HL-60/S4 treated with retinoic acid at 250 ng/mL for 4 days and 3 days (cell line): ENCODE results near the gene SRF.

Experiments used
- in situ Hi-C: fragments of 300-500 bp; cut with MboI; formaldehyde crosslinking; loops from 2 replicates; pipeline ENCODE4 v1.7.0; 2022; ENCODE audit warnings: low sequenced_read_pairs

Gene SRF

GRCh38 chr6:43181621-43181941 is 10.5 kb downstream of the SRF start:
- in situ Hi-C loops, result no loop called here

- in situ Hi-C loops, result no loop called here
Measured at GRCh38 chr6:43181942-43182860, 11.1 kb downstream of the SRF start, which contains the start of gene CUL9. CUL9 (plus strand) TSS chr6:43182196; CDS start chr6:43184311, 2,115 bp downstream.

- in situ Hi-C loops, result no loop called here
Measured at GRCh38 chr6:43183441-43183840, 12.4 kb downstream of the SRF start.

- in situ Hi-C loops, result no loop called here
Measured at GRCh38 chr6:43184268-43184985, 13.4 kb downstream of the SRF start.

- in situ Hi-C loops, result no loop called here
Measured at GRCh38 chr6:43185391-43185985, 14.4 kb downstream of the SRF start.

- in situ Hi-C loops, result no loop called here
Measured at GRCh38 chr6:43186019-43186418, 14.9 kb downstream of the SRF start.

- in situ Hi-C loops, result no loop called here
Measured at GRCh38 chr6:43186706-43187105, 15.6 kb downstream of the SRF start.

- in situ Hi-C loops, result no loop called here
Measured at GRCh38 chr6:43187821-43188220, 16.8 kb downstream of the SRF start.

GRCh38 chr6:43188426-43188825 is 17.4 kb downstream of the SRF start:
- in situ Hi-C loops, result no loop called here

- in situ Hi-C loops, result no loop called here
Measured at GRCh38 chr6:43189776-43190304, 18.8 kb downstream of the SRF start.

- in situ Hi-C loops, result no loop called here
Measured at GRCh38 chr6:43192911-43193310, 21.8 kb downstream of the SRF start.

- in situ Hi-C loops, result no loop called here
Measured at GRCh38 chr6:43193929-43194328, 22.9 kb downstream of the SRF start.

- in situ Hi-C loops, result no loop called here
Measured at GRCh38 chr6:43196337-43196736, 25.3 kb downstream of the SRF start.

GRCh38 chr6:43199912-43200311 is 28.8 kb downstream of the SRF start:
- in situ Hi-C loops, result no loop called here

- in situ Hi-C loops, result no loop called here
Measured at GRCh38 chr6:43200541-43200940, 29.5 kb downstream of the SRF start.

- in situ Hi-C loops, result no loop called here
Measured at GRCh38 chr6:43202451-43202850, 31.4 kb downstream of the SRF start.

- in situ Hi-C loops, result no loop called here
Measured at GRCh38 chr6:43203029-43203717, 32.1 kb downstream of the SRF start.

- in situ Hi-C loops, result no loop called here
Measured at GRCh38 chr6:43203718-43204095, 32.6 kb downstream of the SRF start.

- in situ Hi-C loops, result no loop called here
Measured at GRCh38 chr6:43204271-43205105, 33.4 kb downstream of the SRF start.

- in situ Hi-C loops, result no loop called here
Measured at GRCh38 chr6:43205849-43206248, 34.8 kb downstream of the SRF start.
